NCI-H2196 treated with DMSO at 0.1 percent for 48 hours (cell line): ENCODE results near the gene FAT1.
A peak's percentile ranks its signal among the peaks of the same experiment; 100 is the strongest.

ENCODE experiments used
- DNase-seq: peaks from one replicate; lab custom pipeline; 2025; ENCODE audit not compliant: unreplicated experiment; lab: John Stamatoyannopoulos, UW

The FAT1 gene

DNA sequence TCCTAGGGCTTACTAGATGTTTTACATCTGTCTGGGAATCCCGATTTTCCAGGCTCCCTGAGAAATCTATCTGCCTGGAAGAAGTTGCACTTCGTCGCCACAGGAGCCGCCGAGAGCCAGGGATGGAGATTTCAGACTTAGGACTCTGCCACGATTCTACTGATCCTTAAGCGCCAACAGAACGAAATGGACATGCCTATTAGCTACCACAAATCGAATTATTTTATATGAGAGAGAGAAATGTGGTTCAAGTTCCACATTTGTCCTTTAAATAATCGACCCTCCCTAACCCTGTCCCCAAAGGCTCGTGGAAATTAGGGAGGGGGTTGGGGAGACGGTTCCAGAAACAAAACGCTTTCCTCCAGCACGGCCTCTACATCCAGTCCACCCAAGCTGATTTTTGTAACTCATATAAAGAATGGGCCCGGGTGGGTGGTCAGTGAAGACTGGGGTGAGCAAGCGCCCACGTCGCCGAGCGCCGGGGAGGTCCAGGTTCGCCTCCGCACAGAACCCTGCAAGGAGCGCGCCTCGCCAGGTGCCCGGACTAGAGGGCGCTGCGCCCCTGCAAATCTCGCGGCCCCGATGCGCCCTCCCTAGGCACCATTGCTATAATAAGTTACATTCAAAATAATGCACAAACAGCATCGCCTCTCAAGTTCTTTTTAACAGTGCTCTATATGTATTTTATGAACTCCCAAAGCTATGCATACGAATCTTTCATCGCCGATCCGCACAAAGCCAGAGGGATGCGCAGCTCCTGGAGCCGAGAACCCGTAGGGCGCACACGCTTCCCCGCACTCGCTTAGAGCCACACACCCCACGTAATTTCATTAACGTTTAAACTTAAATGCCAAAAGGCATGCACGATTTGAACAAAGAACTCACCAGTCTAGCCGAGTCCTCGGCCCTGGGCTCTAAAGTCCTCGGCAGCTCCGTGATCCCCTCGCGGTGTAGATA is 2.1 kb upstream of the FAT1 start:
- peak; percentile 3 for DNase-seq

DNA sequence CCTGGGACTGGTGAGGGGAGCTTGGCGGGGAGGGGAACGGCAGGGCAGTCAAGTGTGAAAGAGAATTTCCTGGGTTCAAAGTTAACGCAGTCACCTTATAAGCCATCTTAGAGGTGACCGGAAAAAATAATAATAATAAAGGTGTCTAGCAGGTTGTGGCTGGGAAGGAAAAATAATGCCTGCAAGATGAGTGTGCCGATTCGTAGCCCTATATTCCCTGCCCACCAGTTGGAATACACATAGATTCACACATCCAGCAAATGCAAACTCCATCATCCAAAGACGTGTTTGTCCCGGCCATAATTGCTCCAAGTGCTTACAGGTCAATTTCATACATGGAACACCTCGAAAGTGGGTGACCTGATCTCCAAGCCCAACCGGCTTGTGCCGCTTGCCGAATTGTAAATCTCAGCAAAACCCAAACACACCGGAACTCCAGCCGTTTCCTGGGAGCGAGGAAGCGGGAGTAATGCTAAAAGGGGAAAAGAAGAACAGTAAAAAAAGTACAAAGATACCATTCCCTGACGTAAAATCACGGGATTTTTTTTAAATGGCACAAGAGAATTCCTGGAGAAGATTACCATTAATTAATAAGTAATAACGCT is 1.3 kb upstream of the FAT1 start:
- no peak for DNase-seq

DNA sequence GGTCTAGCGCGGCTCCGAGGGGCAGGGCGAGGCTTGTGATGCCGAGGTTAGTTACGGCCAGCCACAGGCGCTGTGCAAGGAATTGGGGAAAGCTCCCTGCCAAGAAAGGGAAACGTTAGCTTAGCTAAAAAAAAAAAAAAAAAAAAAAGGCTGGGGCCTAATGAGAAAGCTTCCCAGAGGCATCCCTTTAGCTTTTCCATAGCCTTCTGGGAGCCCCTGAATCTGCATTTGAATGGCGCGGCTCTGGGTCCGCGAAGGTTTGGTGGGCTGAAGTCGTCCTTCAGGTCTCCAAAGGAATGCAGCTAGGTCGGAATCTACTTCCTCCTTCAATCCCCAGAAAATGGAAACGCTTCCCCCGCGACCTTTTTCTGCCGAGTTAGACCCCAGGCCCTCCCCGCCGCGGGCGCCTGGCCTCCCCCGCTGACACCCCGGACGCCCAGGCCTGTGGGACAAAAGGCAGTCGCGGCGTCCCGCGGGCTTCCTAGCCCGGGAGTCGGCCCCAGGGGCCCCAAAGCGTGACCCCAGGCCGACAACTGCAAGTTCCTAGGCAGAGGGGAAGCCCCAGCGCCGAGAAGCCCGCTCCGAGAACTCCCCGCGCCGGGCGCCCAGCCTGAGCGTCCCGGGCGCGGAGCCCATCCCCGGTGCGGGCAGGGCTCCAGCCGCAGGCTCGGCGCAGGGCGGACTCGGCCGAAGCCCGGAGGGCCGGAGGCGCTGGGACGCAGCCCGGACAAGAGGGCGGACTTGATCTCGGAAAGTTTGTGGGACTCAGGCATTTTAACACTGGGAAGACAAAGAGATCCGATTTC is 605 bp upstream of the FAT1 start:
- no peak for DNase-seq

DNA sequence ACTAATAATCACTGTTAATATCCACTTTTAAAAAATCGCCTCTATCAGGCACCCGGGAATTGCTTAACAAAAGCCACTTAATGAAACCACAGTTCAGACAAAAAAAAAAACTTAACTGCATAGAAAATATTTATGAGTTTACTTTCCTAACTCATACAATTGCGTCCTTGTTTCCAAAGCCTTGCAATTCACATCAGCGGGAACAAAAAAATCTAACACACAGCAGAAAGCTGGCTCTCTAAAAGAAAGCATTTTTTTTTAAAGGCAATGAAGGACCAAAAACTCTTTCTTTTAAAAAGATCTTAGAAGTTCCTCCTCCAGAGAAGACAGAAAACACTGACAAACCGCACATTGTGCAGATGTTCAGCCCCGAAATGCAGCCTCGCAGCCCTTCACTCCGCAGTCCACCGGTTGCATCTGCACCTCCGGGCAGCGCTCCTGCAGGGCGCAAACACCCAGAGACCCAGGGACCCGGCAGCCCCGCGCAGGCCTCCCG is 812 bp downstream of the FAT1 start:
- DNase-seq: no peak

DNA sequence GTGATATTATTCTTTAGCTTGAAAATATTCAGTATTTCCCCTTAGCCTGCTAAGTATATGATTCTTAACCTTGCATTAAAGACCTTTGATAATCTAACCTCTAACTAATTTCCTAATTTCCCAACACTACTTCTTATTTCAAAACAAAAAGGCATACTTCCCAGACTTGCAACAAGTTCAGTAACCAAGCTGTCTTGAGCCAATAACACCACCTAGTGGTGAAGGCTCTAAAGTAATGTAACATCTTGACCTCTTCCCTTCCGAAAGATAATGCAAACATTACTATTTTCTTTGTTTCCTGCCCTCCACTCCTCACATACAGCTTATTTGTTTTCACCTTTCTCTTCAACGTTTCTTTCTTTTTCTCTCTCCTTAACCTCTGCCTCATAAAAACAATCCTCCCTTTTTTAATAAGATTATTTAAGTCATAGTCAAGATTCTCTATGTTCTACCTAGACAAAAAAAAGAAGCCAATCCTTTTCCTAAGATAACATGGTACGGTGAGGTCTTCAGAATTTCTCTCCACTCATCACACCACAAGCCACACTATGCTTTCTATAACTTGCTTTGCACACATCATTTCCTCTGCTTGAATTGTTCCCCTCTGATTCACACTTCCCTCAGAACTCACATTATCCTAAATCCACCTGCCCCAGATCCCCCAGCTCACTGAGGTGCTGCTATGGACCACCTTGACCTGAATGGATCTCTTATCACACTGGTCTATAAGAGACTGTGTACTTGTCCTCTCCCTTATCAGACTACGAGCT is 3.5 kb downstream of the FAT1 start:
- DNase-seq: no peak

DNA sequence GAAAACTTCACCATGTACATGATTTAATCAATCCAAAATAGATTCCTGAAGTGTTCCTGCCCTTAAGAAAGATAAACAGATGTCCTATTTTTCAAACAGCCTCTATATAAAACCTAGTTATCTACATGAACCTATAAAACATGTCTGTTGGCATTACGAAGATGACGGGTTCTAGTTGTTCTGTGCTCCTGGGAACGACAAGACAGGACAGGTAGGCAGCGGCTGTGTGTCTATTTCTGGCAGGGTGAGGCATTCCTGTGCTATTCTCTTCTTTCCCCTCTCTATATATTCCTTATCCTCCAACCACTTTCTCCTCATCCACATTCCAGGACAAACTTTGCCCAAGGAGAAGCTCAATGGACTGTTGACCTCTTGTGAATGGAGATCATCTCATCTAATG is 6.1 kb downstream of the FAT1 start:
- DNase-seq: no peak

DNA sequence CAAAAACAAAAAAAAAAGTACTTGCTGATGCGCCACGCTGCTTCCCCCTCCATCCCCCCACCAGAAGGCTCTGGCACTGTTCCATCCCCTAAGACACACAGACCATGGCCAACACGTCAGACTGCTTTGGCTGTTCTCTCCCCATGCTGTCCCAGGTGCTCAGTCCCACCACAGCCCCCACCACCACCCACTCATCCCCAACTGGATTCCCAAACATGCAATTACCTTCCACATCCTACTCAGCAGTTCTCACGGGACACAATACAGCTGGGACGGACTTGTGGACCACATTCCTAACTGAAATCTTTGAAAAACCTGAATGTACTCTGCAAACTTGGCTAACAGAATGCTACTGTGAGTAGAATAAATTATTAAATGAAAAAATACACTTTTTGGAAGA is 8.6 kb downstream of the FAT1 start:
- DNase-seq: no peak

DNA sequence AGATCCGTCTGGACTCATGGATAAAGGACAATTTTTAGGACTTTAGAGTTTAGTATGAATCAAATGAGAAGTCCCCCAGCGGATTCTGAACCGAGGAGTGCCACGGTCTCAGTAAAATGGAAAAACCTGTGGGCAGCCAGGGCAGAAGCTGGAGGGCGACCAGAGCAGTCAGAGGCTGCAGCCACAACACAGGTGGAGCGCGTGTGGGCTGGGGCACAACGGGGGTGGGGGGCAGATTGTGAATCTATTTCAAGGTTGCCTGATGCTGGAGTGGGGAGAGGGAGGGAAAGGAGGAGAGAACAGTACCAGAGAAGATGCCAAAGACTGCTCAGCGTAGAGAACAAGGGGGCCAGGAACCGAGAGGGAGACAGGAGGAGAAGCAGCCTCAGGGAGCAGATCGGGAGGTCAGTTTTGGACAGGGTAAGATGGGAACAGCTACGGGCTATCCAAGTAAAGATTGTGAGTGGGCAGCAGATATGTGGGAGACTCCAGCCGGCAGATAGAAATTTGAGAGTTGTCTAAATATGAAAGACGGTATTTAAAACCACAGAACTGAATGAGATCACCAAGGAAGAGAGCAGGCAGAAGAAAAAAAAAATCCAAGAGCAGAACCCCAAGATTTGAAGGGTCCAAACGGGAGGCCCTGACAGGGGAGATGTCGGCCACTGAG is 9.5 kb downstream of the FAT1 start:
- DNase-seq: no peak

DNA sequence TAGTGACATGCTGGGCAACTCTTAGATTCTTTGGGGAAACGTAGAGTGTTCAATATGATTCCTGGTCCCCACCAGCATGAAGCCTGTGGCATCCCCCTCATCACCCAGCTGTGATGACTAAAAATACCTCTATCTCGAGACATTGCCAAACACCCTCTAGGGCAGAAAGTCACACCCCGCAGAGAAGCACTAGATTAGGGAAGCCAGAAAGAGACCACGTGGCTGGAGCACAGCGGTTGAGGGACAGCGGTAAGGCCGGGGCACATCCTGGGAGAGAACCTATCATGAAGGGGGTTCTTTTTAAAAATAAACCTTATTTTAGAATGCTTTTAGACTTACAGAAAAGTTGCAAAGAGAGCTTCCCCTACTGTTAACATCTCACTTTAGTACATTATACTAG is 11.0 kb downstream of the FAT1 start:
- DNase-seq: no peak

DNA sequence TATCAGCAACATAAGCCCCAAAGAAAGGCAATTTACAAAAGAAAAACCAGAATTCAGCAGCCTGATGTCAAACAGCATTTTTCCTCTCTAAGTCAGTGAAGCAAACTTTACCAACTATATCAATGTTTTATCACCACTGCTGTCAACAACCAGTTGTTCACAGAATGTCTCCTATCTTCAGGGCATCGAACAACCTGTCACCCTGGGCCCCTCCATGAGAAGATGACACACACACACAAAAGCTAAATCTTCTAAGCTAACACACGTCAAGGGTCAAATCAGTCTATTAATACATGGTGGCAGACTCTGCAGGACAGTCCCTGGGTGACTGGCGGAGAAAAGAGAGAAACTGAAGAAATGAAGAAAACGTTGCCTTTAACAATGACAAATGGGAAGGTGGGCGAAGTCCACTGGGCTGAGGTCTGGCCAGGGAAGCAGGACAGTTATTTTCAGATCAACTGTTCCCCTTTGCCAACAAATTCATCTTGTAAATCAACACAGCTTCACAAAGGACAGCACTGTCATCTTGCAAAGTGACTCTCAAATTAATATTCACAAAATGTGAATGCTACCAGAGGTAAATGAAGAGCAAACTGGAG is 13.0 kb downstream of the FAT1 start:
- DNase-seq: no peak

DNA sequence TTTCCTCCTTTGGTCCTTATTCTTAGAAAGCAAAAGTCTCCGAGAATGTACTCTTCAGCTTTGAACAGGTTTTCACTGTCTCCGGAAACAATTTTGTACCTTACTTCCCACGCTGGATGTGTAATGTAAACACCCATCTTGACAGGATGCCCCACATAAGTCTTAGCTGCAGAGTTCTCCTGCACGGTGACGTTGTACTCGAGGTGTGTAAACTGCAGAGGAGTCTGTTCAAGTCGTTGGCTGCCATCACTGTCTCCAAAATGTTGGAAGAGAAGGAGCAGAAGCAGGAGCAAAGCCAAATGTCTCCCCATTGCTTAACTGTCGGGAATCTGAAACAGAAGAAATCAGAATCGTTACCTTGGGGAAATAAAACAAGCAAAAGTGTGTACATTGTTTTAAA is 14.1 kb downstream of the FAT1 start:
- DNase-seq: no peak

DNA sequence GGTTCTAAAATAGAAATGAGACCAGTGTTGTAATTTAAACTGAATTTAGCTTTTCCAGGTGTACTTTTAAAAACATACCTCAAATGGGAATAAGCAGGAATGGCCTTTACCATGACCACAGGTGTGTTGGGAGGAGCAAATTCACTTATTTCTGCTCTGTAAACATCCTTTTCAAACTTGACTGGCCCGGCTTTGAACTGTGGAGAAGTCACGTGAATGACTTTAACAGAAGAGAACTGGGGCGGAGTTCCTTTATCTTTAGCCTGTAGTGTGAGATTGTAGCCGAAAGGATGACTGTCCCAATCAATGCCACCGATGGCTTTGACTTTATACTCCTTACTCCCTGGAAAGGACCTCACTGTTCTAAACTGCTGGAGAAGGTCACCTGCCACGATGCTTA is 15.1 kb downstream of the FAT1 start:
- DNase-seq: no peak

DNA sequence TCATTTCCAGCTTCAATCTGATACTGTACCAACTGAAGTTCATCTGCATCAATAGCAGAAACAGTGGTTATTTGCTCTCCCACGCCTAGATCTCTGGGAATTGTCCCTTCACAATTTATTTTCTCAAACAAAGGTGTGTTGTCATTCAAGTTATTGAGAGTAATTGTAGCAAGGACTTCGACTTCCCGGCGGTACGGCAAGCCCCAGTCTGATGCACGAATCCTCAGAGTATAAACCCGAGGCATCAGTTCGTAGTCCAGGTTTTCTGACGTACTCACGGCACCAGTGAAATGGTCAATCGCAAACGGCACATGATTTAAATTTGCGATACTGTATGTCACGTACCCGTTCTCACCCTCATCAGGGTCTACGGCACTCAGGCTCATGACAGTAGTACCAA is 15.7 kb downstream of the FAT1 start:
- no peak for DNase-seq

DNA sequence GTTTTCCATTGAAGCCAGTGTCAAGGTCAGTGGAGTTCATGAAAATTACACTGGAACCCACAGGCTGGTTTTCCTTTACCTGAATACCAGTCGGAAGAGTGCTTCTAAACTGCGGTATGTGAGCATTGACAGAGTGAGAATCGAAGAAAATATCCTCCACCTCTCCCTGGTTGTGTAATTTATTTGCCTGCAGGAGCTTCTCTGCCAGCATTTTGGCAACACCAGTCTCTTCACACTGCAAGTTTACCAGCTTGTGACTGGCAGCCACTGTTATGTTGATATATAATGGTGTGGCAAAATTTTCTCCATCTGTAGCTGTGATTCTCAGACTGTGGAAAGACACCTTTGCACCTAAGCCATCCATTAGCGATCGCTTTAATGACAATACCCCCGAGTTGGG is 16.1 kb downstream of the FAT1 start:
- DNase-seq: no peak

DNA sequence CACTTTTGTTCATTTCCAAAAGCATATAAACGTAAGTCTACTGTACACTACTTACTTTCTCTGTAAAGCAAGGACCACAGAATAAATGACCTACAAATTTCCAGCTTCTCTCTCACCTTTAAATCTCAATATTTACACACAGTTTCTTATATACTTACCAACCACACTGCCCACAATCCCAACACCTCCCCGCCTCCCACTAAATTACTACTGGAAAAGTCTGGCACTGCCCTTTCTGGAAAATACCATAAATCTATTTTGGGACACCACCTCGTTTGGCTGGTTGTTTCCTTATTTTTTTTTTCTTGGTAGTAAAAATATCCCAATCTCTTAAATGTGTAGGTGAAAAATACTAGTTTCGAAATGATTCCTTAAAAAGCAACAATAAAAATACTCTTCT is 19.6 kb downstream of the FAT1 start:
- no peak for DNase-seq

DNA sequence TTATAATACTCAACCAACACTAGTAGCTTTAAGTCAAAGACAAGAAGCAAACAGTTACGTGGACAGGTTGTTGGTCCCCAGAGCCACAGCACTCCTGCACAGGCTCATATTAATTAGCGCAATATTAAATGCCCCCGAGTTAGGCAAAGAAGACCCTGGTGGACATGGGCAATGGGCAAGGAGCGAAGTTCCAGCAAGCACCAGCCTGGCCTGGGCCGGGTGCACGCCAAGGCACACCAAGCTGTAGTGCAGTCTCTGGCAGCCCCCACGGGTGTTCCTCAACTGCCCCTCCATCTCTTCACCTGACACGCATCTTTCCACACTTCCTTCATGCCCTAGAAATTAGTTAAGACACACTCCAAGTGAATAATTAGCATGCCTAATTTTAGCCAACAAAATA is 20.1 kb downstream of the FAT1 start:
- DNase-seq: no peak

DNA sequence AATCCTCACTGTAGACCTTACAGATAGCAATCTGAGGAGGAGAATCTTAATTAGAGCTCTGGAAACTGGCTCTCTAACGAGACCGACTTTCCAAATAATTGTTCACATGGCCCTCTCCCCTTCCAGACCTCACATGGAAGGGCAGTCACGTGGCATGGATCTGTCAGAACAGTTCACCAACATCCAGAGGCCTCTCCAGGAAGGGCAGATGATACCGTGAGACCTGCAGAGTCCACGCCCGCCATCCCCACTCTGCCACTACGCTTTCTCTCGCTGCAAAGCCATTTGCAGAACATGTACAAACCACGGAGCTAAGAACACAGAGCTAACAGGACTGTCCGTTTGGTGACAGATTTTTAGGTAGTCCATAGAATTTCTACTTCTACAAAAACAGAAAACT is 20.7 kb downstream of the FAT1 start:
- no peak for DNase-seq

DNA sequence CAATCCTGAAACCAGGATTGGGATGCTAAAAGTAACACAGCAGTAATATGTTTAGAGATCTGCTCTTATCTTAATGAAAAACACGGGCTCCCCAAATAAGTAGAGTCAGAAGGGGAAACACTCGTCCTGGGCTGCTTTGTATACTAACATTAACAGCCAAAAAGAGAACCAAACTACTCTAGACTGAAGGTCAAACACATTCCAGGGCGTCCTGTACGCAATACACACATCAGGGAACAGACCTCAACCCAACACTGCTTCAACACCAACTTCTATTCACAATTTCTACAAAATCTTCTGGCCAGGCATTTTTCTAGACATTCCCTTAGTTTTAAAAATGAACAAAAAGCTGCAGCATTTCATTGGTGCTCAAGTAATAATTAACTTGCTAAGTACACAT is 21.4 kb downstream of the FAT1 start:
- DNase-seq: no peak

DNA sequence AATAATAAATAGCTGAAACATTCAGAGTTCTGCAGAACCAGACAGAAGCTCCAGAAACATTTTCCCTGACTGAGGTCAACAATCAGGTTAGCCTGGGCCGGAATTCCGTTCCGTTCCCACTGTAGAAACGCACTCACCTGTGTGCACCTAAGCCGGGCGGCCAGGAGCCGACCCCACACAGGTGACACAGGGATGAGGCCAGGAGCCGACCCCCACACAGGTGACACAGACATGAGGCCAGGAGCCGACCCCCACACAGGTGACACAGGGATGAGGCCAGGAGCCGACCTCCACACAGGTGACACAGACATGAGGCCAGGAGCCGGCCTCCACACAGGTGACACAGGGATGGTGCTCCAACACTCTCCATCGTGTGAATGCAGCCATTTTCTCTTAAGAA is 21.9 kb downstream of the FAT1 start:
- DNase-seq: no peak

DNA sequence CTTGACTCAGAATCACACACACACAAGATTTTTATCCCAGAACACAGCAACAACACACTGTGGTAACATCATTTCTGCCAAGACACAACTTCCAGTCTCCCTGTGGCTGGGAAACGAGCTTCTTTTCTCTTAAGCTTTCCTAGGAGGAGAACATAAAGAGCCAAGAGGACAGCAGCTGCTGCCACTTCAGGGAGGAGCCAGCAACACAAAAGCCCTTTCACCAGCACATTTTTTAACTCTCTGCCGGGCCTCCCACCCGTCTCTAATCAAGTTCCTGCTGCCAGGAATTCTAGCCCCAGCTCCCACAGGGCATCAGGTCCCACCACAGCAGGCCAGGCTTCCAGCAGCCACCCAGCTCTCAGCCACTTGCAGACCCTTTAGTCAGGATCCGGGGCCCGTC is 22.4 kb downstream of the FAT1 start:
- DNase-seq: peak; percentile 32
